Neural cell (in vitro differentiated cells): ENCODE measurements around the gene DGKZ. TPM values are rescaled to one million over a fixed set of nuclear protein-coding genes. Genes with fewer than 3 reads are reported as not detected.
"Not testable (repeated sequence)": the region's sequence is repeated elsewhere in the genome, so short reads cannot be mapped to it uniquely, and the experiment has no call there.

Experiments used
- H2AFZ ChIP-seq: fragments of 200-600, 300-800 bp; sonication (generic), shearing (Covaris generic); 2 replicates; pipeline ENCODE4 v1.6.0; 2014; ENCODE audit warnings: low read depth, mild to moderate bottlenecking, antibody characterized with exemption, low read length, moderate library complexity
- H3F3A ChIP-seq: fragments of 200-600 bp; shearing (Covaris generic); 2 replicates; pipeline ENCODE4 v1.6.1; 2016; ENCODE audit warnings: mild to moderate bottlenecking, moderate library complexity, mixed read lengths, antibody characterized with exemption, low read length; ENCODE audit not compliant: insufficient read depth, poor library complexity, severe bottlenecking
- H3K27ac ChIP-seq: fragments of 200-600, 300-800 bp; sonication (generic), shearing (Covaris generic); 2 replicates; pipeline ENCODE4 v1.5.1; 2014; ENCODE audit warnings: mild to moderate bottlenecking, low read length, moderate library complexity
- H3K27me3 ChIP-seq: fragments of 300-800, 200-600 bp; sonication (generic), shearing (Covaris generic); 2 replicates; pipeline ENCODE4 v1.6.0; 2014; ENCODE audit warnings: mild to moderate bottlenecking, low read depth, low read length, moderate library complexity; ENCODE audit not compliant: insufficient read depth
- H3K36me3 ChIP-seq: fragments of 300-800, 200-600 bp; sonication (generic), shearing (Covaris generic); 2 replicates; pipeline ENCODE4 v1.5.1; 2014; ENCODE audit warnings: mild to moderate bottlenecking, antibody characterized with exemption, low read length, moderate library complexity; ENCODE audit not compliant: insufficient read depth
- H3K4me2 ChIP-seq: fragments of 300-800, 200-600 bp; sonication (generic), shearing (Covaris generic); 2 replicates; pipeline ENCODE4 v1.6.0; 2014; ENCODE audit warnings: mild to moderate bottlenecking, low read length
- H3K4me3 ChIP-seq: fragments of 300-800, 200-600 bp; sonication (generic), shearing (Covaris generic); 2 replicates; pipeline ENCODE4 v1.5.1; 2014; ENCODE audit warnings: mild to moderate bottlenecking, low read length, moderate library complexity
- H3K79me2 ChIP-seq: fragments of 200-600 bp; shearing (Covaris generic); replicated peaks from 2 replicates; pipeline ENCODE4 v1.6.0; 2014; ENCODE audit warnings: mild to moderate bottlenecking, low read length, moderate library complexity; ENCODE audit not compliant: insufficient read depth
- H3K9ac ChIP-seq: fragments of 300-800, 200-600 bp; sonication (generic), shearing (Covaris generic); 2 replicates; pipeline ENCODE4 v1.6.1; 2016; ENCODE audit warnings: mild to moderate bottlenecking, low read length, mixed read lengths
- H3K9me2 ChIP-seq: fragments of 200-600 bp; shearing (Covaris generic); 2 replicates; pipeline ENCODE4 v1.6.1; 2016; ENCODE audit warnings: mild to moderate bottlenecking, low read length, mixed read lengths; ENCODE audit not compliant: insufficient read depth
- H3K9me3 ChIP-seq: fragments of 200-600, 300-800 bp; sonication (generic), shearing (Covaris generic); 2 replicates; pipeline ENCODE4 v1.6.1; 2016; ENCODE audit warnings: mild to moderate bottlenecking, mixed run types, low read length, moderate library complexity, mixed read lengths
- H4K20me1 ChIP-seq: fragments of 200-600 bp; shearing (Covaris generic); 2 replicates; pipeline ENCODE4 v1.6.1; 2016; ENCODE audit warnings: mild to moderate bottlenecking, mixed run types; ENCODE audit not compliant: insufficient read depth
- CTCF ChIP-seq: fragments of 450-650 bp; IDR thresholded peaks from 2 replicates; pipeline ENCODE4 v1.5.1; 2014; ENCODE audit warnings: antibody characterized with exemption, mild to moderate bottlenecking, moderate library complexity; ENCODE audit not compliant: poor library complexity, severe bottlenecking
- EP300 ChIP-seq: fragments of 450-650 bp; conservative IDR thresholded peaks from 2 replicates; pipeline ENCODE4 v1.6.1; 2014; ENCODE audit warnings: antibody characterized with exemption, mild to moderate bottlenecking, moderate library complexity; ENCODE audit not compliant: poor library complexity, severe bottlenecking
- EZH2 ChIP-seq: fragments of 200-600, 300-800 bp; shearing (Covaris generic), sonication (generic); IDR thresholded peaks from 2 replicates; pipeline ENCODE4 v1.6.1; 2014; ENCODE audit warnings: antibody characterized with exemption, low read length, borderline replicate concordance, mild to moderate bottlenecking; ENCODE audit not compliant: insufficient read depth, poor library complexity, severe bottlenecking
- MXI1 ChIP-seq: fragments of 450-650 bp; conservative IDR thresholded peaks from 2 replicates; pipeline ENCODE4 v1.6.1; 2014; ENCODE audit warnings: antibody characterized with exemption, mild to moderate bottlenecking; ENCODE audit not compliant: poor library complexity, severe bottlenecking
- POLR2AphosphoS5 ChIP-seq: IDR thresholded peaks from 2 replicates; pipeline ENCODE4 v1.6.1; 2012
- RAD21 ChIP-seq: fragments of 450-650 bp; conservative IDR thresholded peaks from 2 replicates; pipeline ENCODE4 v1.6.1; 2014; ENCODE audit warnings: antibody characterized with exemption, mild to moderate bottlenecking, moderate library complexity
- REST ChIP-seq: IDR thresholded peaks from 2 replicates; pipeline ENCODE4 v1.6.1; 2012; ENCODE audit warnings: borderline replicate concordance
- SMC3 ChIP-seq: fragments of 450-650 bp; conservative IDR thresholded peaks from 2 replicates; pipeline ENCODE4 v1.6.1; 2014; ENCODE audit warnings: antibody characterized with exemption, mild to moderate bottlenecking, moderate library complexity; ENCODE audit not compliant: poor library complexity
- TAF1 ChIP-seq: IDR thresholded peaks from 2 replicates; pipeline ENCODE4 v1.6.1; 2012; ENCODE audit warnings: low read depth
- polyA plus RNA-seq: library from polyadenylated mRNA; depleted of rRNA; stranded (reverse); fragments of >200 nt; gene quantifications from 2 replicates; pipeline ENCODE4 v1.2.3, GENCODE V29; 2014

The DGKZ gene
- polyA plus RNA-seq, 1 donor from 2014 or later = 55.7 TPM

GRCh38 chr11:46372086-46372485 is 24.8 kb downstream of the DGKZ start:
- no peaks in the 10 kb centered on the region for H3K9me3 ChIP-seq
- TF ChIP-seq POLR2AphosphoS5 = no peak
- no peak for TF ChIP-seq MXI1
- TF ChIP-seq REST = no peak
- TF ChIP-seq TAF1 = no peak
- no peak for TF ChIP-seq EP300
- no peak for TF ChIP-seq SMC3
- TF ChIP-seq EZH2 = no peak
- no peak for TF ChIP-seq CTCF
- TF ChIP-seq RAD21 = no peak
- no peaks in the 10 kb centered on the region for H4K20me1 ChIP-seq
- no peaks in the 10 kb centered on the region for H3K36me3 ChIP-seq
- no peaks in the 10 kb centered on the region for H3K27me3 ChIP-seq
- no peaks in the 10 kb centered on the region for H3K9me2 ChIP-seq
- H3K9ac ChIP-seq = no peak overlapping the region
- H3K4me2 ChIP-seq = no peak overlapping the region
- no peak overlapping the region for H3K4me3 ChIP-seq
- H3K79me2 ChIP-seq = no peaks in the 10 kb centered on the region
- H2AFZ ChIP-seq = no peak overlapping the region
- H3K27ac ChIP-seq = no peak overlapping the region
- H3F3A ChIP-seq = no peaks in the 10 kb centered on the region

- H3K36me3 ChIP-seq, H2AFZ ChIP-seq, H3K9me3 ChIP-seq, H3K27me3 ChIP-seq, H3K9ac ChIP-seq, H3K4me3 ChIP-seq, H4K20me1 ChIP-seq, H3K4me2 ChIP-seq, H3F3A ChIP-seq, H3K79me2 ChIP-seq, H3K9me2 ChIP-seq, H3K27ac ChIP-seq: not testable (repeated sequence)
Observed at GRCh38 chr11:46372501-46372900, 25.2 kb downstream of the DGKZ start.
